Sigmoid colon (tissue), 7 donors: ENCODE results near the gene ST6GALNAC1. TPM values are rescaled to one million over a fixed set of nuclear protein-coding genes. Genes with fewer than 3 reads are reported as not detected.

Experiments used
- DNase-seq: peaks from one replicate; pipeline ENCODE4 v3.0.0-alpha.2; 2019
- H3K27ac ChIP-seq, 4 donors: fragments of 200-600 bp; sonication (generic); one replicate each; pipeline ENCODE4 v1.5.1; 2016 to 2019; ENCODE audit warnings: mild to moderate bottlenecking in 1 of 4
- H3K27me3 ChIP-seq, 3 donors: fragments of 200-600 bp; sonication (generic); one replicate each; pipeline ENCODE4 v1.5.1; 2019; ENCODE audit warnings: mild to moderate bottlenecking in 1 of 3
- H3K36me3 ChIP-seq, 4 donors: fragments of 200-600 bp; sonication (generic); one replicate each; pipeline ENCODE4 v1.5.1; 2016 to 2019
- H3K4me1 ChIP-seq, 4 donors: fragments of 200-600 bp; sonication (generic); one replicate each; pipeline ENCODE4 v1.5.1; 2017 to 2019
- H3K4me3 ChIP-seq, 4 donors: fragments of 200-600 bp; sonication (generic); one replicate each; pipeline ENCODE4 v1.5.1; 2017 to 2019; ENCODE audit warnings: mild to moderate bottlenecking in 2 of 4, moderate library complexity in 1 of 4
- H3K9me3 ChIP-seq, 4 donors: fragments of 200-600 bp in 3 of 4; sonication (generic) in 3 of 4; one replicate each; pipeline versions ENCODE4 v1.5.1 to v1.6.1; 2013 to 2019
- EP300 ChIP-seq, 4 donors: sonication (generic); formaldehyde crosslinking; IDR thresholded peaks; one replicate each; pipeline ENCODE4 v1.6.1; 2017; ENCODE audit warnings: antibody characterized with exemption in 4 of 4
- POLR2A ChIP-seq, 2 donors: fragments of 450-650 bp; IDR thresholded peaks; one replicate each; pipeline ENCODE4 v1.6.1; 2016; ENCODE audit warnings: antibody characterized with exemption in 2 of 2, mild to moderate bottlenecking in 2 of 2, moderate library complexity in 2 of 2
- POLR2AphosphoS5 ChIP-seq, 4 donors: sonication (generic); formaldehyde crosslinking; IDR thresholded peaks; one replicate each; pipeline ENCODE4 v1.6.1; 2017; ENCODE audit warnings: antibody characterized with exemption in 4 of 4
- WGBS, 2 donors: extraction: QIAGEN DNeasy Blood & Tissue Kit; methylation state at CpG; one replicate each; pipeline ENCODE4 v1.1.7; 2013; 5-methylcytosine and 5-hydroxymethylcytosine counted together
- intact Hi-C: fragments of 100-400 bp; cut with DNase I; formaldehyde crosslinking; loops from one replicate; pipeline ENCODE4 v1.15.1; 2023
- polyA plus RNA-seq, 3 donors: library from polyadenylated mRNA; stranded (reverse); fragments of 200-250 nt; gene quantifications; one replicate each; pipeline ENCODE4 v1.2.3, GENCODE V29; 2013
- small RNA-seq, 3 donors: library from RNA; depleted of rRNA; stranded (forward); fragments of <200 nt; gene quantifications; one replicate each; pipeline ENCODE3, GENCODE V24; 2016
- total RNA-seq, 4 donors: library from RNA; depleted of rRNA; stranded (reverse); fragments of >200 nt; gene quantifications; one replicate each; pipeline ENCODE4 v1.1.0, GENCODE V29; 2016
- TF ChIP-seq, protein P1 (sequence below), 4 experiments: fragments of 450-650 bp in 3 of 4; fragments of 200-600 bp in 1 of 4; IDR thresholded peaks; one replicate each; pipeline ENCODE4 v1.5.1; 2016 to 2019; ENCODE audit warnings: antibody characterized with exemption in 4 of 4, mild to moderate bottlenecking in 3 of 4, moderate library complexity in 2 of 4
- donor health status: healthy with polysubstance abuse.
- donor health status: Bipolar disorder and iron deficiency.
- donor health status: healthy.

Gene ST6GALNAC1
- total and polyA plus RNA-seq, 7 donors, result 0.81 to 146 (median 4.6) TPM

GRCh38 chr17:76577876-76578275, 65.7 kb downstream of the ST6GALNAC1 start:
- Histone ChIP-seq H3K27ac (no peak overlapping the region), H3K36me3 (no peaks in the 10 kb centered on the region), H3K4me3 (no peak overlapping the region), H3K27me3 (no peaks in the 10 kb centered on the region), H3K9me3 (no peaks in the 10 kb centered on the region), H3K4me1 (no peaks in the 10 kb centered on the region)
- 93 to 96% methylated on average over 7 of the region's 7 CpGs for WGBS, 2 donors
- no peak for DNase-seq
- TF ChIP-seq, protein P1, sequence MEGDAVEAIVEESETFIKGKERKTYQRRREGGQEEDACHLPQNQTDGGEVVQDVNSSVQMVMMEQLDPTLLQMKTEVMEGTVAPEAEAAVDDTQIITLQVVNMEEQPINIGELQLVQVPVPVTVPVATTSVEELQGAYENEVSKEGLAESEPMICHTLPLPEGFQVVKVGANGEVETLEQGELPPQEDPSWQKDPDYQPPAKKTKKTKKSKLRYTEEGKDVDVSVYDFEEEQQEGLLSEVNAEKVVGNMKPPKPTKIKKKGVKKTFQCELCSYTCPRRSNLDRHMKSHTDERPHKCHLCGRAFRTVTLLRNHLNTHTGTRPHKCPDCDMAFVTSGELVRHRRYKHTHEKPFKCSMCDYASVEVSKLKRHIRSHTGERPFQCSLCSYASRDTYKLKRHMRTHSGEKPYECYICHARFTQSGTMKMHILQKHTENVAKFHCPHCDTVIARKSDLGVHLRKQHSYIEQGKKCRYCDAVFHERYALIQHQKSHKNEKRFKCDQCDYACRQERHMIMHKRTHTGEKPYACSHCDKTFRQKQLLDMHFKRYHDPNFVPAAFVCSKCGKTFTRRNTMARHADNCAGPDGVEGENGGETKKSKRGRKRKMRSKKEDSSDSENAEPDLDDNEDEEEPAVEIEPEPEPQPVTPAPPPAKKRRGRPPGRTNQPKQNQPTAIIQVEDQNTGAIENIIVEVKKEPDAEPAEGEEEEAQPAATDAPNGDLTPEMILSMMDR (IDR thresholded peaks at IDR 0.05), result no peak
- no peak for TF ChIP-seq EP300 (IDR thresholded peaks at IDR 0.05)
- TF ChIP-seq POLR2A (IDR thresholded peaks at IDR 0.05), result no peak
- TF ChIP-seq POLR2AphosphoS5 (IDR thresholded peaks at IDR 0.05), result no peak
- intact Hi-C loops, result no loop called here

GRCh38 chr17:76576189-76576588, 67.4 kb downstream of the ST6GALNAC1 start:
- no peaks in the 10 kb centered on the region for H3K4me1 ChIP-seq
- H3K27ac ChIP-seq, result no peak overlapping the region
- DNase-seq, result no peak
- no peak overlapping the region for H3K4me3 ChIP-seq
- 89 to 93% methylated on average over 9 of the region's 9 CpGs for WGBS, 2 donors
- no peaks in the 10 kb centered on the region for H3K9me3 ChIP-seq
- no peaks in the 10 kb centered on the region for H3K27me3 ChIP-seq
- no peak for TF ChIP-seq POLR2AphosphoS5 (IDR thresholded peaks at IDR 0.05)
- TF ChIP-seq, protein P1 (IDR thresholded peaks at IDR 0.05), result no peak
- intact Hi-C loops, result no loop called here
- no peaks in the 10 kb centered on the region for H3K36me3 ChIP-seq

DNA sequence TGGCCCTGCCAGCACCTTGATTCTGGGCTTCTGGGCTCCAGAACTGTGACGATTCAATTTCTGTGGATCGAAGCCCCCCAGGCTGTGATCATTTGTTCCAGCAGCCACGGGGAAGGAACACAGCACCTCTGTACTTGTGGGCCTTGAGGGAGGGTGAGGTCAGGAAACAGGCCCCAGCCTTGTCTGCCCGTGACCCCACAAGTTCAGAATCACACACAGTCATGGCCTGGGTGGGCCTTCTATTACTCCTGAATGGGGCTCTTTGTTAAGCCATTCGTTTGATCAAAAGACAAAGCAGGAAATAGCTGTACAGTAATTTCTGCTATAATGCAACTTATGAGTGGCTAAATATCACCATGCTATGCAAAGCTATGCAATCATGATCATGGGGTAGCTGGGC, 68.0 kb downstream of the ST6GALNAC1 start:
- TF ChIP-seq EP300 (IDR thresholded peaks at IDR 0.05), result no peak
- TF ChIP-seq, protein P1 (IDR thresholded peaks at IDR 0.05), result no peak
- TF ChIP-seq POLR2A (IDR thresholded peaks at IDR 0.05), result no peak
- peak in 3 of 4 donors; percentile 6 to 37 (median 25) for TF ChIP-seq POLR2AphosphoS5 (IDR thresholded peaks at IDR 0.05)
- Histone ChIP-seq H3K9me3 (no peaks in the 10 kb centered on the region), H3K4me3 (no peak overlapping the region), H3K36me3 (no peaks in the 10 kb centered on the region), H3K27ac (peak overlapping the region in 3 of 4 donors; percentile 47 to 65 (median 55)), H3K4me1 (no peaks in the 10 kb centered on the region), H3K27me3 (no peaks in the 10 kb centered on the region)
- 74 to 76% methylated on average over 5 of the region's 5 CpGs for WGBS, 2 donors
- intact Hi-C loops, result no loop called here
- DNase-seq, result no peak

Small RNAs within 50 kb of the gene (small RNA-seq; reads per million reads assigned to genes)
- gene AC015802.2, result 0 reads per million in 3 donors
- 0 reads per million in 3 donors for gene RNU6-227P

Other genes starting within 250 kb of the ST6GALNAC1 start
- gene UBE2O, start 190.6 kb downstream of the ST6GALNAC1 start, total RNA-seq, result 10 to 100 TPM; 11.0 to 26.3 (median 16.1) TPM
- 10 to 100 TPM in 1 of 3 donors, 1 to 10 TPM in 2; 6.2 to 16.1 (median 6.6) TPM for gene UBE2O, start 190.6 kb downstream of the ST6GALNAC1 start, polyA plus RNA-seq
- not detected for gene AANAT, start 176.2 kb downstream of the ST6GALNAC1 start, total RNA-seq
- under 1 TPM in 1 of 3 donors, not detected in 2; 0.12 TPM for gene AANAT, start 176.2 kb downstream of the ST6GALNAC1 start, polyA plus RNA-seq
- 10 to 100 TPM in 3 of 4 donors, 1 to 10 TPM in 1; 7.9 to 27.6 (median 12.5) TPM for gene RHBDF2, start 142.3 kb downstream of the ST6GALNAC1 start, total RNA-seq
- 10 to 100 TPM in 1 of 3 donors, 1 to 10 TPM in 2; 1.2 to 35.7 (median 5.8) TPM for gene RHBDF2, start 142.3 kb downstream of the ST6GALNAC1 start, polyA plus RNA-seq
- gene CYGB, start 106.0 kb downstream of the ST6GALNAC1 start, total RNA-seq, result 10 to 100 TPM; 18.6 to 33.4 (median 19.3) TPM
- gene CYGB, start 106.0 kb downstream of the ST6GALNAC1 start, polyA plus RNA-seq, result 10 to 100 TPM in 2 of 3 donors, 1 to 10 TPM in 1; 9.7 to 25.8 (median 10.1) TPM
- 1 to 10 TPM; 1.1 to 6.1 (median 3.6) TPM for gene PRCD, start 103.7 kb downstream of the ST6GALNAC1 start, total RNA-seq
- 1 to 10 TPM in 2 of 3 donors, not detected in 1; 4.8 to 7.1 TPM for gene PRCD, start 103.7 kb downstream of the ST6GALNAC1 start, polyA plus RNA-seq
- 10 to 100 TPM in 1 of 4 donors, 1 to 10 TPM in 3; 4.1 to 16.4 (median 9.0) TPM for gene ST6GALNAC2, start 57.9 kb downstream of the ST6GALNAC1 start, total RNA-seq
- 1 to 10 TPM; 3.3 to 5.4 (median 3.5) TPM for gene ST6GALNAC2, start 57.9 kb downstream of the ST6GALNAC1 start, polyA plus RNA-seq
- gene MXRA7, start 67.2 kb upstream of the ST6GALNAC1 start, total RNA-seq, result 100 to 1,000 TPM; 327 to 428 (median 348) TPM
- 100 to 1,000 TPM in 1 of 3 donors, 10 to 100 TPM in 1, 1 to 10 TPM in 1; 8.3 to 109 (median 35.3) TPM for gene MXRA7, start 67.2 kb upstream of the ST6GALNAC1 start, polyA plus RNA-seq
- 10 to 100 TPM; 21.3 to 37.3 (median 28.9) TPM for gene JMJD6, start 82.8 kb upstream of the ST6GALNAC1 start, total RNA-seq
- gene JMJD6, start 82.8 kb upstream of the ST6GALNAC1 start, polyA plus RNA-seq, result 10 to 100 TPM; 24.0 to 28.9 (median 24.8) TPM
- gene METTL23, start 83.1 kb upstream of the ST6GALNAC1 start, total RNA-seq, result 10 to 100 TPM; 13.6 to 32.5 (median 20.8) TPM
- 10 to 100 TPM; 25.7 to 34.8 (median 33.6) TPM for gene METTL23, start 83.1 kb upstream of the ST6GALNAC1 start, polyA plus RNA-seq
- gene SRSF2, start 93.6 kb upstream of the ST6GALNAC1 start, total RNA-seq, result 100 to 1,000 TPM; 123 to 229 (median 129) TPM
- 100 to 1,000 TPM in 2 of 3 donors, 10 to 100 TPM in 1; 87.9 to 187 (median 107) TPM for gene SRSF2, start 93.6 kb upstream of the ST6GALNAC1 start, polyA plus RNA-seq
- gene MFSD11, start 94.4 kb upstream of the ST6GALNAC1 start, total RNA-seq, result 10 to 100 TPM; 27.5 to 46.2 (median 41.7) TPM
- gene MFSD11, start 94.4 kb upstream of the ST6GALNAC1 start, polyA plus RNA-seq, result 10 to 100 TPM in 1 of 3 donors, 1 to 10 TPM in 2; 6.6 to 22.1 (median 6.9) TPM
- under 1 TPM; 0.16 to 0.83 (median 0.49) TPM for gene MGAT5B, start 224.6 kb upstream of the ST6GALNAC1 start, total RNA-seq
- gene MGAT5B, start 224.6 kb upstream of the ST6GALNAC1 start, polyA plus RNA-seq, result under 1 TPM in 1 of 3 donors, not detected in 2; 0.51 TPM